OCI-LY3 (cell line): ENCODE measurements around the gene PRKAR1B.

Experiments
- CTCF ChIP-seq: fragments of 200-600, 300-600 bp; sonication (generic); IDR thresholded peaks from 2 replicates; pipeline ENCODE4 v1.5.1; 2014; ENCODE audit warnings: antibody characterized with exemption, low read length, low read depth
- EZH2phosphoT487 ChIP-seq: fragments of 200-600 bp; shearing (Covaris generic); IDR thresholded peaks from 2 replicates; pipeline ENCODE4 v1.6.1; 2018; ENCODE audit warnings: antibody characterized with exemption, mixed run types, low read depth

DNA sequence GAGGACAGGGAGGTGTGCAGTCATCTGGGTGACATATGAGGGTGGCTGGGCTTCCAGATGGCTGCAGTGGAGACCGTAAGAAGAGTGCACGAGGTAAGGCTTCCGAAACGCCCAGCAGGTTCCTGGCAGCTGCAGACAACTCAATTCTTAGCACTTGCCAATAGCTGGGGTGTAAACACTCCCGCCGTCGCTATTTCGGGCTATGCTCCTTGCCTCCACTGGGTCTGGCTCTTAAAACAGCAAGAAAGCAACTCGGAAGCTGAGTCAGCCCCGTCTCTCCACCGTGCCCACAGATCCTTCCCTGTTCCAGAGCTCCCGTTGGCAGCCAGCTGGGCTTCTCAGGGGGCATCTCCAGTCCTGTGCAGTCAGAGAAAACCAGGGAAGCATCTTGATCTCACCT lies 201.3 kb downstream of the PRKAR1B start:
- no peak for TF ChIP-seq CTCF
- no peak for TF ChIP-seq EZH2phosphoT487
